T47D (cell line): ENCODE results near the gene TEX38.

ENCODE experiments used
- DNase-seq, 2 experiments: peaks; one replicate each; pipeline versions ENCODE4 v3.0.0 to v3.0.0-alpha.2; 2011 to 2012; ENCODE audit warnings: low read depth in 1 of 2, low spot score in 1 of 2
- JUND ChIP-seq: IDR thresholded peaks from 2 replicates; pipeline ENCODE4 v1.6.1; 2012; ENCODE audit warnings: low read depth
- in situ Hi-C: cut with HindIII; loops from 2 replicates; pipeline ENCODE4 v1.10.0; 2016; ENCODE audit warnings: low sequenced_read_pairs, low pct_unique_long_range_greater_than_20kb

TEX38 gene

GRCh38 chr1:46665983-46666382 is 5.7 kb upstream of the TEX38 start:
- no peak for DNase-seq
- in situ Hi-C loops = no loop called here
- TF ChIP-seq JUND = no peak

GRCh38 chr1:46667782-46668760 is 3.6 kb upstream of the TEX38 start, which contains the start of gene ATPAF1:
TSS of gene ATPAF1 (minus strand) at chr1:46668364. CDS start at chr1:46668322, 42 bp downstream.
- TF ChIP-seq JUND = no peak
- peak; percentile 46 to 87 for DNase-seq
- in situ Hi-C loops = no loop called here

GRCh38 chr1:46670134-46670533 is 1.5 kb upstream of the TEX38 start:
- TF ChIP-seq JUND = no peak
- in situ Hi-C loops = no loop called here
- DNase-seq = no peak

- in situ Hi-C loops = no loop called here
- TF ChIP-seq JUND = no peak
- DNase-seq = no peak
These were observed 1.0 kb downstream of the TEX38 start for GRCh38 chr1:46672696-46673095.

- in situ Hi-C loops = no loop called here
- no peak for TF ChIP-seq JUND
- DNase-seq = no peak
These were observed 2.1 kb downstream of the TEX38 start for GRCh38 chr1:46673749-46674182.

- DNase-seq = no peak
- no peak for TF ChIP-seq JUND
- in situ Hi-C loops = no loop called here
These were observed 4.1 kb downstream of the TEX38 start for GRCh38 chr1:46675549-46676314.

- DNase-seq = no peak
- in situ Hi-C loops = no loop called here
- no peak for TF ChIP-seq JUND
These were observed 4.9 kb downstream of the TEX38 start for GRCh38 chr1:46676531-46676930.

GRCh38 chr1:46677339-46677738 is 5.7 kb downstream of the TEX38 start:
- in situ Hi-C loops = no loop called here
- no peak for DNase-seq
- no peak for TF ChIP-seq JUND

- no peak for TF ChIP-seq JUND
- in situ Hi-C loops = no loop called here
- no peak for DNase-seq
These were observed 8.3 kb downstream of the TEX38 start for GRCh38 chr1:46679789-46680573.

GRCh38 chr1:46681333-46682034 is 9.8 kb downstream of the TEX38 start:
- no peak for DNase-seq
- no peak for TF ChIP-seq JUND
- in situ Hi-C loops = no loop called here

- no peak for DNase-seq
- in situ Hi-C loops = no loop called here
- TF ChIP-seq JUND = no peak
These were observed 10.4 kb downstream of the TEX38 start for GRCh38 chr1:46682064-46682463.

GRCh38 chr1:46684670-46685069 is 13.0 kb downstream of the TEX38 start:
- no peak for DNase-seq
- no peak for TF ChIP-seq JUND
- in situ Hi-C loops = no loop called here
